ENCODE measurements around the gene KRTAP10-6.
"Not testable (repeated sequence)": the region's sequence is repeated elsewhere in the genome, so short reads cannot be mapped to it uniquely, and the experiment has no call there.

The KRTAP10-6 gene

GRCh38 chr21:44557491-44558328 is 34.6 kb downstream of the KRTAP10-6 start:
- DNase-seq (ENCODE audit: low read depth in 2 of 2), result no peak

DNA sequence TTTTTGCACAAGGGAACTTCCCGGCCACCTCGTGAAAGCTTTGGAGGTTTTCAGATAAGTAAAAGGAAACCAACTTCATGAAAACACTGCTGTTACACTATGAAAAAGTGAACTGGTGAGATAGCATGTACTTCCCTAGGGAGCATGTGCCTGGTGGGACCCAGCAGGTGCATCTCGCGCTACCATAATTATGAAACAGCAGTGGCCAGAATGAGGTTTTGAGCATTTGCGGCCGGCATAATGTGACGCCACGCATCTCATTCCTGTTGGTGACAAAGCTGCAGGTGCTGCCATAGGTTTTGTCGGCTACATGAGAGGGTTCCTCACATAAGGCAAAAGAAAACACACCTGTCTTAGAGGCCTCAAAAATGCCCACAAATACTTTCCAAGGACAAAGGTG is 35.4 kb downstream of the KRTAP10-6 start:
- DNase-seq (ENCODE audit: low read depth in 2 of 2), result no peak

DNA sequence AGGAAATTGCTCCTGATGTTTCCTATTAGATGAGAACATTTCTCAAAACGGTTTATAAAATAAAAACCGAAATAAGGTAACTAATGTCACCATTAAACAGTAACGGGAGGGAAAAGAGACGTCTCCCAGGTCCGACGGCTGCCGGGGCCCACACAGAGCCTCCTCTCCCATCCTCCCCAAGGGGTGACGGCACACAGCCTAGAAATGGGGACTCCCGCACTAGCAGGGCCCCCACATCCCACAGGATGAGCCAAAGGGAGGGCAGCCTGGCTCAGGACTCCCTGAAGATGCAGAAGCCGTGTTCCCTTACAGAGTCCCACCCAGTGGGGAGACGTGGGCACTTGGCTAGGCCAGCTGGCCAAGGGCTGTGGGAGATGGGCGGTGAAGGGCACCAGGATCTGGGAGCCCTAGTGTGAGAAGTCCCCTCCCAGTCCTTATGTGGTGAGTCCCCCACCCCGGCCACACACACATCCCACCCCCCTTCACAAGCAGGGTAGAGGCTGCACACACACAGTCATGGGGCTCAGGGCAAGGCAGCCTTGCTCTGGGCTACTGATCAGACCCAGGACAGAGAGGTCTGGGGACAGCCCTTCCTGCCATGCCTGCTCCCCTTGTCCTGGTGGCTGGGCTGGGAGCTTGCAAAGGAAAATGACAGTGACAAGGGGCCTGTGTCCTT is 37.0 kb downstream of the KRTAP10-6 start:
- no peak for DNase-seq (ENCODE audit: low read depth in 2 of 2)

DNA sequence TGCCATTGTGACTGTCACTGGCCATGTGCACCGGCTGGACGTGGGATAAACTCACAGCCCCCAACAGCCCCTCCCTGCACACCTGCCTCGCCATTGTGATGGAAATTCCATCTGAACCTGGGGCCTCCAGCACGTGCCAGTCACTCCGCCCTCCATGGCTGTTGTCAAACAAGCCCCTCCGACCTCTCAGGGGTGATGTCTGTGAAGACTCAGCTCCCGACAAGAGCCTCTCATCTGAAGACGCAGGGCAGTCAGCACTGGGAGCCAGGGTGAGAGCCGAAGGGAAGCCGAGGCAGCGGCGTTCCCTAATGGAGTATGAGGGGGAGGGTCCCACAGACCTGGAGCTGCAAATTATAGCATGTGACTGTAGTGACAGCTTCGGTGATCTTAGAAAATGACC is 39.6 kb downstream of the KRTAP10-6 start:
- DNase-seq (ENCODE audit: low read depth in 2 of 2), result no peak

DNA sequence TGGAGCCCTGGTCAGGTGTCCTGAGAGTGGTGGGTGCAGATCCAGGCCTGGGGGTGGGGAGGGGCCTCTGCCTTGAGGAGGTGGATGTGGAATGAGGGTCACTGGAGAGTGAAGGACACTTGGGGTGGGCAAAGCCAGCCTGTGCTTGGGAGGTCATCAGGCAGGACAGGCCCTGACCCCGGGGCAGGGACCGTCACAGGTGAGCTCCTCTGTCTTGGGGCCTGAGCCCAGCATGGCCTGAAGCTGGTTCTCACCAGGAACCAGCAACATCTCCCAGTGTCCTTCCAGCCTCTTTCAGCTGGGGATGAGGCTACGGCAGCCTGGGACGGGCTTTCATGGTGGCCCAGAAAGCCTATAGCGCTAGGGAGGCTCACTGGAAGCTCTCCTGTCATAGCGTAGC is 40.2 kb downstream of the KRTAP10-6 start:
- no peak for DNase-seq (ENCODE audit: low read depth in 2 of 2)

GRCh38 chr21:44551340-44551961 is 40.9 kb downstream of the KRTAP10-6 start, which contains the start of gene KRTAP10-2:
KRTAP10-2 (minus strand) TSS chr21:44551505; CDS start chr21:44551458, 47 bp downstream.
- no peak for DNase-seq (ENCODE audit: low read depth in 2 of 2)

GRCh38 chr21:44550807-44551206 is 41.5 kb downstream of the KRTAP10-6 start:
- DNase-seq (ENCODE audit: low read depth in 2 of 2), result no peak

- not testable (repeated sequence) for DNase-seq (ENCODE audit: low read depth in 2 of 2)
Measured at GRCh38 chr21:44550285-44550684, 42.0 kb downstream of the KRTAP10-6 start.

GRCh38 chr21:44549525-44550211 is 42.6 kb downstream of the KRTAP10-6 start:
- no peak for DNase-seq (ENCODE audit: low read depth in 2 of 2)

GRCh38 chr21:44548922-44549321 is 43.4 kb downstream of the KRTAP10-6 start:
- no peak for DNase-seq (ENCODE audit: low read depth in 2 of 2)

- DNase-seq (ENCODE audit: low read depth in 2 of 2), result no peak
Measured at GRCh38 chr21:44548381-44548780, 43.9 kb downstream of the KRTAP10-6 start.

- peak in 1 of 2 donors; percentile 12 for DNase-seq (ENCODE audit: low read depth in 2 of 2)
Measured at GRCh38 chr21:44547656-44548331, 44.5 kb downstream of the KRTAP10-6 start.

GRCh38 chr21:44544566-44544965 is 47.7 kb downstream of the KRTAP10-6 start:
- DNase-seq (ENCODE audit: low read depth in 2 of 2), result no peak

DNA sequence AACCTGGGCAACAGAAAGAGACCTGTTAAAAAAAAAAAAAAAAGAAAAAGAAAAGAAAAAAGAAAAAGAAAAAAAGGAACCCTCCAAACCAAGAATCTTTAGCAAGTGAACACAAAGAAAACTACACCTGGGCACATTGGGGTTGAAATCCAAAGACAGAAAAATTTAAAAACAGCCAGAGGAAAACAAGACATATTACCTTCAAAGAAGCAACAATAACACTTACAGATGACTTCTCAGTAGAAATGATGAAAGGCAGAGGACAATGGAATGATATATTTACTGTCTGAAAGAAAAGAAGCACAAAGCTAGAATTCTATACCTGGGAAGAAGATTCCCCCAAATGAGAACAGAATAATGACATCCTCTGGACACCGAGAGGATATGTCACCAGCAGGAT is 49.6 kb downstream of the KRTAP10-6 start:
- no peak for DNase-seq (ENCODE audit: low read depth in 2 of 2)
